GM12891 (cell line): Measurements from ENCODE around the gene FANCC.

Source experiments
- POLR2A ChIP-seq: IDR thresholded peaks from 2 replicates; pipeline ENCODE4 v1.6.1; 2011; ENCODE audit warnings: low read depth, low read length, control low read depth
- POLR2AphosphoS5 ChIP-seq: IDR thresholded peaks from 2 replicates; pipeline ENCODE4 v1.6.1; 2011; ENCODE audit warnings: low read depth, low read length, control low read depth

DNA sequence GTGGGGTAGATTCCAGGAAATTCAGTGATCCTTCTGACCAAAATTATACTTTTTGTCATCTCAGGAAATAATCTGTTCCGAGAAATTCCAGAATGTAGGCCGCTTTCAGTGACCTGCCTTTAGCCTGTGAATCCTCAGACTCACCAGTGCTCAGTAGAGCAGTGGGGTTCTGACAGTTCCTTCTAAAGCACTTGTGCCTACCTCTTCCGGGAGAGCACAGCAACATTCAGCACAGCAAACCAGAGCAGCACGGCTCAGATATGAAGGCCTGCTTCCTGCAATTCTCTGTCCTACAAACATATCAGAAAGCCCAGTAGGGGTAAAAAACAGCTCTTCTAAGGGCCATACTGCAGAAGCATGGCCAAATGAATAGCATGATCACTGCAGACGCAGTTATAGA is 15.0 kb downstream of the FANCC start:
- TF ChIP-seq POLR2AphosphoS5: no peak
- no peak for TF ChIP-seq POLR2A
